Germinal center (tissue), 1 donor: ENCODE data around the gene SPINK2.

Experiments
- DNase-seq: peaks from one replicate; pipeline ENCODE4 v3.0.0; 2012; ENCODE audit warnings: mixed read lengths, low spot score

SPINK2 gene, protein sequence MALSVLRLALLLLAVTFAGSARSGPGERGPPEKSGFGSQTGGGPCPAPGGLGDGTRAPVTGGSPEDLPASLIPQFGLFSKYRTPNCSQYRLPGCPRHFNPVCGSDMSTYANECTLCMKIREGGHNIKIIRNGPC

DNA sequence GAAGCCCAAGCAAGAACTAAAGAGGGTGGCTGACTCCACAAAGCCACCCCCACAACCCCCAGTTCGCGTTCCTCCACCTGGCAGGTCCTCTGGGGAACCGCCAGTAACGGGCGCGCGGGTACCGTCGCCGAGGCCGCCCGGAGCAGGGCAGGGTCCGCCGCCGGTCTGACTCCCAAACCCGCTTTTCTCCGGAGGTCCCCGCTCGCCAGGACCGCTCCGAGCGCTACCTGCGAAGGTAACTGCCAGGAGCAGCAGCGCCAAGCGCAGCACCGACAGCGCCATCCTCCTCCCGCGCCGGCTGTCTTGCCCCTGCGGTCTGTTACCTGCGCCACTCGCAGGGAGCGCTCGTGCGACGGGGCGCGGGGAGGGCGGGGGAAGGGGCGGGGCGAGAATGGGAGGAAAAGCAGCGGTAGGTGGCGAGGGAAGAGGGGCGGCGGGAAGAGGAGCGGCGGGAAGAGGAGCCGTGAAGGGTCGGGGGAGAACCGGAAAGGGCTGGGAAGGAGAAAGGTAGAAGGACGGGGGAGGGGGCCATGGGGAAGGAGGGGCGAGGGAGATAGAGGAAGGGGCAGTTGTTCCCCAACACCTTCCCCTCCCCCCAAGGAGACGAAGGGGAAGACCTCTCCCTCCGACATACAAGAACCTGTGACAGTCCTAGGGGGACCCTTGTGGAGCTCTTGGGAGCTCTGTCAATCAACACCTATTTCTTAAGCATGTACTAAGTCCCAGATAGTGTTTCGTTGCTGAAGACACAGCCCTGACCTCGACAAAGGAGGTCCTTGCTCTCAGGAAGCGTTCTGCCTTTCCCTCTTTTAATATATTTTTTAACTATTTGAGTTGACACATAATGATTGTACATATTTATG lies at the start of gene SPINK2:
Gene SPINK2, minus strand, starts transcription at position 321 of the 863 bp plus-strand sequence. Its CDS starts 39 bp downstream, at position 282.
- peak; percentile 88 for DNase-seq

DNA sequence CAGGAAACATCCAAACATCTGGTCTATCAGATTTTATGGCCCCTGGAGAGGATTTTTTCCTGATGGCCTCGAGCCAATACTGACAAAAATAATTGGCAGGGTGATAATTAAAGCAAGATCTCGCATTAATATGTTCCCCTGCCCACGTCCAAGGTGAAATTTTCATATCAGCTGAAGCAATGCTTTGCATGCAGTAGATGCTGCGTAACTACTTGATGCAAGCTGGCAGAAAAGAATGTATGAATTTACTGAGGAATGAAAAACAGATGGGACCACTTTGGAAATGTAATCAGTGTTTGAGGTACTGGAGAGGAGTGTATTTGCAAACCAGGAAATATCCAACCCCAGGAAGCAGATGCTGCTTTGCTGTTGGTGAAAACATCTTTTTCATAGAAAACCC lies 49.4 kb upstream of the SPINK2 start:
- no peak for DNase-seq

DNA sequence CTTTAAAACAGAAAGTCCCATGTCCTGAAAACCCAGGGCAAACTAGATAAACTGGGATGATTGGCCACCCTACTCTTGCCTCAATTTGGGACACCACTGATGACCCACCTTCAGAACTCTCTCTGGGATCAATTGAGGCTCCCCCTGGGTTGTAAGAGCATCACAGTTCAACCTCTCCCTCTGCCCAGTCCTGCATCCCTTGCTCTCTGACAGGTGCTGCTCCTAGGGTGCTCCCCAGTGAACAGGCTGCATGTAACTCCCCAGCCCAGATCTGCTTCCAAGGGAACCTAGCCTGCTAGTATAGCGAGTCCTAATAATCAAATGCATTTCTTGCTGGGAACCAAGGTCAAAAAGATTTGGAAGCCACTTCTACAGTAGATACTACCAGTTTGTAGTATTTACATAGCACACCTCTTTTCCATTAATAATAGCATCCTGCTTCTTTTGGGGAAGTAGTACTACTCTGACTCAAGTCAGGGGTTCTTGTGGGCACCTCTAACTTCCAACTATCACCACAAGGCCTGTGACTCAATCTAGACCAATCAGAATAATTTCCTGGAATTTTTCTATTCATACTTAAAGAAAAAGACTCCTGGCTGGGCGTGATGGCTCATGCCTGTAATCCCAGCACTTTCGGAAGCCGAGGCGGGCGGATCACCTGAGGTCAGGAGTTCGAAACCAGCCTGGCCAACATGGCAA lies 42.1 kb upstream of the SPINK2 start:
- DNase-seq: peak; percentile 16

DNA sequence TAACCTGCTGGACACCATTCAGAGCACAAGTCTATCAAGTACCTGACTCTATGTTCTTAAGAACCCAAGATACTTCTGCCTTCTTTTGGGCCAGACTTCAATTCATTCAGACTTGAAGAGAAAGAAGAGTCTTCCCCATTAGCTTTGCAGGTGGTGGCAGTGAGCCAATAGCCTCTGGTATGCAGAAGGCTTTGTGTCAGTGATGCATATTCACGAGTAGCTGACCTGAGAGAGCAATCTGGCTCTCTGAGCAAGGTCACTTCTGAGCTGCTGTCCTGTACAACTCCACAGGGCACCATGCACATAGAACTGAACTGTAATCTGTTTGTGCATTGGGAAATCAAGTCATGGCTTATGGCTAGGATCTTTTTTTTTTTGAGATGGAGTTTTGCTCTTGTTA lies 39.9 kb upstream of the SPINK2 start:
- DNase-seq: no peak

DNA sequence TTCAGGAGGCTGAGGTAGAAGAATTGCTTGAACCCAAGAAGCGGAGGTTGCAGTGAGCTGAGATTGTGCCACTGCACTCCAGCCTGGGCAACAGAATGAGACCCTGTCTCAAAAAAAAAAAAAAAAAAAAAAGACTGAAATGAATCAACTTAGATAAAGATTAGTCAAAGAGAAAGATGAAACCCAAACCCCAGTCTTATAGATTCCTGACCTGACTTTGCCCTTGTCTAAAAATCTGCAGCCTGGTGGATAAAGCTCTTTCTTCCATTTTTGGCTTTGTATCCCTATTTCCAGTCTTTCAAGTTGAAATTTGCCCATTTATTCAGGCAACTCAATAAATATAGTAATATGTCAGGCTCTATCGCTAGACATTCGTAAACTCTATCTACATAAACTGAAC lies 39.3 kb upstream of the SPINK2 start:
- DNase-seq: no peak

DNA sequence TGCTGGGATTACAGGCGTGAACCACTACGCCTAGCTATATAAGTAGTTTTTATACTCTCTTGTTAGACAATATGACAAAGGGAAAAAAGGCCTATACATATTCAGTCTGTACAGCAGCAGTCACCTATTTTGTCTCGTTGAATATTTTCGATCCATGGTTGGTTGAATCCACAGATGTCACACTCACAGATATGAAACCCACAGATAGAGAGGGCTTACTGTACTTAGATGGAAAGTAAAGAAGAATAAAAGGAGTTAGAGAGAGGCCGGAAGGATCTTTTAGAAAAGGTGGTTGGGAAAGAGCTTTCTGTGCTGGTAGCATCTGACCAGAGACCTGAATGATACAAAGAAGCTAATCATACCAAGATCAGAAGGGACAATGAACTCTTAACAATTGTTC lies 38.3 kb upstream of the SPINK2 start:
- no peak for DNase-seq

DNA sequence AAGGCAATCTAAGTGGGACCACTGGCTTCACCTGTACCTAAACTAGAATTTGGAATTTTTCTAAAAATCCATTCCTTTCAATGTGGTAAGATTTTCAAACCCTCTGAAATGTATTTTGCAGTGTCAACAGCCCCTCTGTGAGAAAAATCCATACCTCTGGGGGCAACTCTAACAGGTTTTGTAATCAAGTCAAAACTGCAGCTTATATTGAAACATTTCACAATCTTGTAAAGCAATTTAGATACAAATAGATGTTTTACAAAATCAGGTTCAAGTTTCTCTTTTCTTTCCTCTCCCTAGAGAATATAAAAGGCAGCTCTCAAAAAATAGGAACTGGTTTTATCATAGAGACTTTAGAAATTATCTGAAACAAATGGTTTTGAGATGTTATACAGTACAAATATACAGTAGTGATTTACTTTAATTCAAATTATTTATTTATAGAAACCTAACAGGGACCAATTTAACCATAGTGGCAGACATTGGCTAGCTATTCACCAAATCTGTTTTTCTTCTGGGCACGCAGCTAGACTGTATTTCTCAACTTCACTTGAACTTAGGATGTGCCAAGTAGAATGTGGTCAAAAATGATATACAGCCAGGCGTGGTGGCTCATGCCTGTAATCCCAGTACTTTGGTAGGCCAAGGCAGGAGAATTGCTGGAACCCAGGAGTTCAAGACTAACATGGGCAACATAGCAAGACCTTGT lies 36.3 kb upstream of the SPINK2 start:
- DNase-seq: no peak

DNA sequence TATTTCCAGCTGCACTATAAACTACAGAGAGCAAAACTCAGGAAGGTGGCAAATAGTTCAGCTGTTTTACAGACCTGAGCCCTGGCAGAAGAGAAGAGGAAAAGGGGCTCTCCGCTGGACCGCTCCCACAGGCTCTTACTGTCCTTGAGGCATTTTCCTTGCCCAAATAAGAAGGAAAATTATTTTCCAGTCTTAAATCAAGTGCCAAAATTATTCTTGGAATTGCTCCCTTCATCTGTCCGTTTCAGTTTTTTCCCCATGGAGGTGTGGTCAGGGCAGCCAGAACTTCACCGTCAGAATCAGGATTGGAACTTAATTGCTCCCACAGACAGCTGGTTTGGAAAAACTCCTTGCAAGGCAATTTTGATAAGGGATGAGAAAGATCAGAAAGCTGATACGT lies 35.2 kb upstream of the SPINK2 start:
- DNase-seq: no peak

DNA sequence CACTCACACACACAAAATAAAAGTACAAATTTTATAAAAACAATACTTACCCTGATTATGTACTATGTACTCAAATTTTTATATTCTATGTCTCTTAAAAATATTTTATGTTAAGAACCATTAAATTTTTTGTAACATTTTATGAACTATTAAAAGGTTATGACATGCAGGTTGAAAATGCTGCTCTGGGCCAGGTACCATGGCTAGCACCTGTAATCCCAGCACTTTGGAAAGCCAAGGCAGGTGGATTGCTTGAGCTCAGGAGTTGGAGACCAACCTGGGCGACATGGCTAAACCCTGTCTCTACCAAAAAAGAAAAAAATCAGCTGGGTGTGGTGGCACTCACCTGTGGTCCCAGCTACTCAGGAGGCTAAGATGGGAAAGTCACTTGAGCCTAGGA lies 29.4 kb upstream of the SPINK2 start:
- no peak for DNase-seq

DNA sequence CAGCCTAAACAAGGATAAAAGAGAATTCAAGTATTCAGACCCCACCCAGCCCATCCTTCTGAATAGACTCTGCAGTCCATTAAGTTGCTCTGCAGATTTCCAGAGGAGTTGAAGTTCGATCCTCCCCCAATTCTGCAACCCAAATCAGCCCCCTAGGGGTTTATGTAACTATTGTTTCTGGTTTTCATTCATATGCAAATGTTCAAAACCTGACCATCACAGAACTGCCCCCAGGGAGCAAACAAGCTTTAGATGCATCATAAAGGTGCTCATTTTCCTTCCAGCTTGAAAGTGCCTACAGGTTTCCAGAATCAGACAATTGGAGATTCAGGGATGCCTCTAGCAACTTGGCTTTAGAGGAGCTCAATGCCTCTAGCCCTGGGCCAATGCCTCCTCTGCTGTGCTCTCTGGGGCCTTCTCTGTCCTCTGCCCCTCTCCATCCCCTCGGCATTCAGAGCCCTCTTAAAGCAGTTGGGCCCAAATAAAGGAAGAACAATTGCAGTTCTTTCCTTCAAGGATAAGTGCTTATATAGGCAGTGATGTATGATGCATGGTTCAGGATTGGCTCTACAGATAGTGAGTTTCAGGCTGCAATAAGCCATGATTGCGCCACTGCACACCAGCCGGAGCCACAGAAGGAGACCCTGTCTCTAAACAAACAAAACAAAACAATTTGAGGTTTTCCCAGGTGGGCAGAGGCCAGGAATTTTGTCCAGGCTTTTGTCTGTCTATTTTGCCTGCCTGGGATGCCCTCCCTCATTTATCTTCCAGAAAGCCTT lies 23.5 kb upstream of the SPINK2 start:
- DNase-seq: no peak

DNA sequence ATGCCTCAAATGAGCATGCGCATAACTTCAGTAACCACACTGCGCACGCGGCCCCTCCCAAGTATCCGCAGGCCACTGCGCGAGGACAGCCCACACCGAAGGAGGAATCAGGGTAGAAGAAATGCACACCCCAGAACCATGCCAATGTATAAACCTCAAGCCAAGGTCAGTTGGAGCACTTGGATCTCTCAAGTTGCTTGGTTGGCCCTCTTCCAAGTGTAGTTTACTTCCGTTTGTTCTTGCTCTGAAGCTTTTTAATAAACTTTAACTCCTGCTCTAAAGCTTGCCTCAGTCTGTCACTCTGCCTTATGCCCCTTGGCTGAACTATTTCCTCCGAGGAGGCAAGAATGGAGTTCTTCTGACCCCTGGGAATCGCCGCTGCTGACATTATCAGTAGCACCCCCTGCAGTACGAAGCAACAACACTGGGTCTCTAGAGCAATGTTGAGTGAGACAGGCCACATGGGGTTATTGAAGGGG lies 22.0 kb upstream of the SPINK2 start:
- DNase-seq: no peak

DNA sequence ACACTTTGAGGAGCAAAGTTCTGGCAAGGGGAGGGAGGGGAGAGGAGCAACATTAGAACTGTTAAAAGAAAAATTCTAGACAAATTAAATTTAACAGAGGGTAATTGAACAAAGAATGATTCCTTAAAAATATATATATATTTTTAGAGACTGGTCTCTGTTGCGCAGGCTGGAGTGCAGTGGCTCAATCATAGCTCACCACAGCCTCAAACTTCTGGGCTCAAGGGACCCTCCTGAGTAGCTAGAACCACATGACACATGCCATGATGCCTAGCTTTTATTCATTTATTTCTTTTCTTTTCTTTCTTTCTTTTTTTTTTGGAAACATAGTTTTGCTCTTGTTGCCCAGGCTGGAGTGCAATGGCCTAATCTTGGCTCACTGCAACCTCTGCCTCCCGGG lies 19.1 kb upstream of the SPINK2 start:
- DNase-seq: no peak

DNA sequence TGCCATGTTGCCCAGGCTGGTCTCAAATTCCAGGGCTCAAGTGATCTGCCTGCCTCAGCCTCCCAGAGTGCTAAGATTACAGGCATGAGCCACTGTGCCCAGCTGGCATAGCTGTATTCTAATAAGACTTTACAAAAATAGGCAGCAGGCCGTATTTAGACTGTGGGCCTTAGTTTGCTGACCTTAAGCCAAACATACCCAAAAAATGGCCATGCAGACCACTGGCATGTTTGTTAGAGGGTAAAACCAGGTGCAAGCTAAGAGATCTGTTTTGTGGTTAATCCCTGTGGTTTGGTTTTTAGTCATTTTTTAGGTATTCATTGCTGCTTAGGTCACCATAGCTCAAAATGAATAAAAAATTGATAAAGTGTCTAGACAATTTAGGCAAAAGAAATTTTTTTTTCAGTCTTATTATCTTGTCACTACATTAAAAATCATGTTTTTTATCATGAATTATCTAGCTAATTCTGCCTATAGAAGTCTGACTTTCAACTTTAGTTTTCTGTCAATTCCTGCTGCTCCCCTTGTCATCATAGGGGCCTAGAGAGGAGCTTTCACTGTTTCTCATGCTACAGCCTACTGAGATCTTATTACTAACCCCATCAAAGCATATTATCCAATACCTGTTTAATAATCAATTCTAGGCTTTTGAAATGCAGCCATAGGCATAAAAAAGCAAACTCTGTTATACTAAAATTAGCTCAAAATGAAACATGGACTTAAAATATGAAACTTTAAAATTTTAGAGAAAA lies 7.5 kb upstream of the SPINK2 start:
- no peak for DNase-seq

DNA sequence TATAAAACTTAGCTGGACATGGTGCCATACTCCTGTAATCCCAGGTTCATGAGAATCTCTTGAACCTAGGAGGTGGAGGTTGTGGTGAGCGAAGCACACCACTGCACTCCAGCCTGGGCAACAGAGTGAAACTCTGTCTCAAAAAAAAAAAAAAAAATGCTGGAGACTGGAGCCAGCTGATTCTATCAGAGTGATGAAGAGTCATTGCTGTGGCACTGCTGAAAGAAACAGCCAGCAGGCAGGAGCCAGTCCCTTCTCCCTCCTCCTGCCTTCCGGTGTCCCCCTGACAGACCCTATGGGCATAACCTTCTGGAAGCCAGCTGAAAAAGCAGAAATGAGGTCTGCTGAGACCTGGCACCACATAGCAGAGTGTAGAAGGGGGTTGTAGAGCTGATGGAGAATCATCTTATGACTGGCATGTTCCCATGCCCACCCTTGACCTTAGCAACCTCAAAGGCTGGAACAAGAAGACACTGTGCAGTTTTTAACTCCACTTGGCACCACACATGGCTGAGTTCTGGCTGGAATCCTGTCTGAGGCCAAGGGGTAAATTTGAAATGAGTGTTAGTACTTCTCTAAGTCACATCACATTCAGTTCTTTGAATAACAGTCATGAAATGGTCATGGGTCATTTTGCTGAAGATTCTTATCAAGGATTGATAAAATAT lies 2.6 kb upstream of the SPINK2 start:
- DNase-seq: no peak

DNA sequence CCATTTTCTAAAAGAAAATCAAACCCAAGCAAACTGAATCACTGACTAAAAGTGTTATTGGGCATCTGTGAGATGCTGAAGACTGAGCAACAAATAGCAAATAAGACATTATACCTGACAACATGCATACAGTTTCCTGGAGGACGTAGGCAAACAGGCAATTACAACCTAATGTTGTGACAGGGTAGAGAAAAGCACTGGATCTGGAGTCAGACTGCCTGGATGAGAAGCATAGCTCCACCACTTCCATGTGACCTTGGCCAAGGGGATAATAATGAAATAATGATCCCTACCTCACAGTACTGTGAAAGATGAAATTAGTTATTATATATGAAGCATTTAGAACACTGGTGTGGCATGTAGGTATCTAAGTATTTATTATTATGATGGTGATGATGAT lies 2.7 kb downstream of the SPINK2 start:
- no peak for DNase-seq

DNA sequence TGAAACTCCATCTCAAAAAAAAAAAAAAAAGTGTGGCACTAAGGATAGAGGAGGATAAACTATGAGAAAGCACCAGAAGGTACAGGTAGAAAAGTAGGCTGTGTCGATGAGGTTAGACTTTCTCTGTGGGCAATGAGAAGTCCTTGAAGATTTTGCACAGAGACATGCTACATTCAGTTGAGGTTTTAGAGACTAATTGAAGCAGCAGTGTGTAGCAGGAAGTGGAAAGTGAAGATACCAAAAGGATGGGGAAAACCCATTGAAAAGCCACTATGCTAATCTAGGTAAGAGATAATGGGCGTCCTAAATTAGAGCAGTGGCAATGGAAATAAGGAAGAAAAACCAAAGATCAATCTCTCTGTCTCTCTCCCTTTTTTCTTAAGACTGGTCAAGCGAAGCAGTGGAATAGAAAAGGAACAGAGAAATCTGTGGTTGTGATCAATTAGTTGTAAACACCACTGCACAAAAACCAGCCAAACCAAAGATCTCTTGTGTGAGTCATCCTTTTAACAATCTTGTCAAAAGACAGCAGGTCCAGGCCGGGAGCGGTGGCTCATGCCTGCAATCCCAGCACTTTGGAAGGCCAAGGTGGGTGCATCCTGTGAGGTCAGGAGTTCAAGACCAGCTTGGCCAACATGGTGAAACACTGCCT lies 3.5 kb downstream of the SPINK2 start:
- DNase-seq: peak; percentile 24

DNA sequence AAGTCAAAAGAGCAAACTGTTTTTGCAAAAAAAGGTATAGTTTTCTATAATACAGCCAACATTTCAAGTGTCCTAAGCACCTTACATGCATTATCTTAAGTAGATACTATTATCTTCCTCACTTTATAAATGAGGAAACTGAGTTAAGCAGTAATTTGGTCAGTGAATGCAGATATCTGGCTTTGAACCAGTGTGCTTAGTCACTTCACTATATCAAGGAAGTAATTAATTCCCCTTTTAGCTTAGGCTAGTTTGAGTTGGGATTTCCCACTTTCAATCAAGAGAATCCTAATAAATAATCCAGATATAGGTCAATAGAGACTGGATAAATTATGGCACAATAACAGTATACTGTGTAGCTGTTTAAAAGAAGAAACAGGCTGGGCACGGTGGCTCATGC lies 14.8 kb downstream of the SPINK2 start:
- DNase-seq: no peak

DNA sequence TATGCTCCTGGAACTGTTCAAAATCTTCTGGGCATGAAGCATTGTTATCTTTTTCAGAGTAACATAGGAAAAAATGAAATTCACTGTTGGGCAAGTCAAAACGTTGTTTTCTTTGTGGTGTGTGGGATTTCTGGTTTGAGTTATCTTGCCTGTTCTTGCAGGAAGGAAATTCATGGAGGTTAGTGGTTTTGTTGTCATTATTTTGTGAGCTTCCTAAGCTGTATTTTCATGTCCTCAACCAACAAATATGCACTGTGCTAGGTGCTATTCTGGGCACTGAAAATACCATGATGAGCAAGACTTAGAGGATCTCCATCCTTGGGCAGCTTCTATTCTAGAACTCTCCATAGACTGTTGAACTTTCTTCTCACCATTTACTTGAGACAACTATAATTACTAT lies 16.9 kb downstream of the SPINK2 start:
- no peak for DNase-seq

DNA sequence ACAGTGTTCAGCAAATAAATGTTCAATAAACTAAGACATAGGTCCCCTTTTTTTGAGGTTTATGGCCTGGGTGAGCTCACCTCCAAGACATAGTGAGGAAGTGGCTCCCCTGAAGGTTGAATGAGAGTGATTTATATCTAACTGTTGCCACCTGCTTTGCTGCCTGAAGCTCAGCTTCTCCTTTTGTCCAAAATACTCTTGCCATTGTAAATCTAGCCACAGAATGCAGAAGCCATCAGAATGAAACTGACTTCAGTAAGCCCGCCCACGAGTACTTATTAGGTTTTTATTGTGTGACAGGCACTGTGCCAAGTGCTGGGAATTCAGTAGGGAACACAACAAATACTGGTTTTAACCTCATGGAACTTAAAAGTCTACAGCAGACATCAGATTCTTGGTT lies 18.0 kb downstream of the SPINK2 start:
- DNase-seq: peak; percentile 42
